Stimulated activated CD8-positive, alpha-beta memory T cell treated with anti-CD3 and anti-CD28 coated beads, Interleukin-15, amount 100 ng/mL, for 24 hours (primary cell): ENCODE results near the gene ARID2.

Source experiments
- DNase-seq: peaks from one replicate; pipeline ENCODE4 v3.0.0-alpha.2; 2020; ENCODE audit warnings: low read depth

The ARID2 gene

GRCh38 chr12:45768194-45768593 lies 38.7 kb downstream of the ARID2 start:
- DNase-seq: no peak

- DNase-seq: no peak
Observed at GRCh38 chr12:45773747-45774146, 44.2 kb downstream of the ARID2 start.

- DNase-seq: no peak
Observed at GRCh38 chr12:45774508-45775162, 45.1 kb downstream of the ARID2 start.

- no peak for DNase-seq
Observed at GRCh38 chr12:45775465-45775864, 46.0 kb downstream of the ARID2 start.

- DNase-seq: no peak
Observed at GRCh38 chr12:45775964-45776363, 46.5 kb downstream of the ARID2 start.

GRCh38 chr12:45779936-45780335 lies 50.4 kb downstream of the ARID2 start:
- no peak for DNase-seq

- no peak for DNase-seq
Observed at GRCh38 chr12:45781080-45781479, 51.6 kb downstream of the ARID2 start.

GRCh38 chr12:45785315-45785714 lies 55.8 kb downstream of the ARID2 start:
- DNase-seq: no peak

- DNase-seq: no peak
Observed at GRCh38 chr12:45789025-45789424, 59.5 kb downstream of the ARID2 start.

GRCh38 chr12:45794422-45794821 lies 64.9 kb downstream of the ARID2 start:
- DNase-seq: no peak

- DNase-seq: no peak
Observed at GRCh38 chr12:45801625-45802024, 72.1 kb downstream of the ARID2 start.

- DNase-seq: no peak
Observed at GRCh38 chr12:45803111-45803510, 73.6 kb downstream of the ARID2 start.

- no peak for DNase-seq
Observed at GRCh38 chr12:45816652-45817051, 87.1 kb downstream of the ARID2 start.

- DNase-seq: no peak
Observed at GRCh38 chr12:45827974-45828373, 98.5 kb downstream of the ARID2 start.

- DNase-seq: no peak
Observed at GRCh38 chr12:45828402-45828801, 98.9 kb downstream of the ARID2 start.

- DNase-seq: no peak
Observed at GRCh38 chr12:45831590-45831989, 102.1 kb downstream of the ARID2 start.

- DNase-seq: no peak
Observed at GRCh38 chr12:45833401-45833800, 103.9 kb downstream of the ARID2 start.

- DNase-seq: no peak
Observed at GRCh38 chr12:45834809-45835208, 105.3 kb downstream of the ARID2 start.

- no peak for DNase-seq
Observed at GRCh38 chr12:45839917-45840316, 110.4 kb downstream of the ARID2 start.

GRCh38 chr12:45849289-45849688 lies 119.8 kb downstream of the ARID2 start:
- DNase-seq: no peak

- no peak for DNase-seq
Observed at GRCh38 chr12:45850302-45850701, 120.8 kb downstream of the ARID2 start.

- DNase-seq: no peak
Observed at GRCh38 chr12:45852508-45852907, 123.0 kb downstream of the ARID2 start.

- DNase-seq: no peak
Observed at GRCh38 chr12:45853550-45853949, 124.0 kb downstream of the ARID2 start.

- no peak for DNase-seq
Observed at GRCh38 chr12:45863332-45863731, 133.8 kb downstream of the ARID2 start.

- DNase-seq: no peak
Observed at GRCh38 chr12:45866299-45866698, 136.8 kb downstream of the ARID2 start.
